HEK293T (cell line): Measurements from ENCODE around the gene TSPOAP1.

Experiments used
- CTCF ChIA-PET: fragments of 350-600 bp; formaldehyde crosslinking; extraction: SDS; loops from one replicate; lab custom pipeline; 2021; ENCODE audit warnings: antibody characterized with exemption, inconsistent platforms; lab: Yijun Ruan, JAX
- POLR2A ChIA-PET: fragments of 350-600 bp; formaldehyde crosslinking; extraction: SDS; loops from one replicate; lab custom pipeline; 2020; ENCODE audit warnings: antibody characterized with exemption, inconsistent platforms; lab: Yijun Ruan, JAX
- DNase-seq: peaks from one replicate; pipeline ENCODE4 v3.0.0; 2012; ENCODE audit warnings: mixed read lengths; ENCODE audit errors: extremely low spot score
- ARNT ChIP-seq: fragments of 450-650 bp; IDR thresholded peaks from 2 replicates; pipeline ENCODE4 v1.6.1; 2017; ENCODE audit warnings: mild to moderate bottlenecking
- BHLHE40 ChIP-seq: fragments of 450-650 bp; IDR thresholded peaks from 2 replicates; pipeline ENCODE4 v1.6.1; 2016; ENCODE audit warnings: mild to moderate bottlenecking, moderate library complexity, borderline replicate concordance
- CTBP1 ChIP-seq: fragments of 450-650 bp; IDR thresholded peaks from 2 replicates; pipeline ENCODE4 v1.6.1; 2016; ENCODE audit warnings: borderline replicate concordance
- ELF4 ChIP-seq: fragments of 450-650 bp; IDR thresholded peaks from 2 replicates; pipeline ENCODE4 v1.6.1; 2017; ENCODE audit warnings: antibody characterized with exemption
- FOXA1 ChIP-seq: fragments of 450-650 bp; IDR thresholded peaks from 2 replicates; pipeline ENCODE4 v1.6.1; 2016; ENCODE audit warnings: mild to moderate bottlenecking
- FOXK2 ChIP-seq: fragments of 450-650 bp; IDR thresholded peaks from 2 replicates; pipeline ENCODE4 v1.6.1; 2016; ENCODE audit warnings: mild to moderate bottlenecking
- FOXM1 ChIP-seq: fragments of 450-650 bp; IDR thresholded peaks from 2 replicates; pipeline ENCODE4 v1.6.1; 2017; ENCODE audit warnings: mild to moderate bottlenecking, borderline replicate concordance
- HDGF ChIP-seq: fragments of 450-650 bp; IDR thresholded peaks from 2 replicates; pipeline ENCODE4 v1.6.1; 2017; ENCODE audit warnings: antibody characterized with exemption, borderline replicate concordance
- L3MBTL2 ChIP-seq: fragments of 450-650 bp; conservative IDR thresholded peaks from 2 replicates; pipeline ENCODE4 v1.6.1; 2016; ENCODE audit warnings: mild to moderate bottlenecking
- LEF1 ChIP-seq: fragments of 450-650 bp; IDR thresholded peaks from 2 replicates; pipeline ENCODE4 v1.6.1; 2017; ENCODE audit warnings: mild to moderate bottlenecking, borderline replicate concordance
- NFRKB ChIP-seq: fragments of 450-650 bp; IDR thresholded peaks from 2 replicates; pipeline ENCODE4 v1.6.1; 2016; ENCODE audit warnings: mild to moderate bottlenecking, moderate library complexity
- PKNOX1 ChIP-seq: fragments of 450-650 bp; IDR thresholded peaks from 2 replicates; pipeline ENCODE4 v1.6.1; 2016
- SP1 ChIP-seq: fragments of 450-650 bp; IDR thresholded peaks from 2 replicates; pipeline ENCODE4 v1.6.1; 2017
- SUZ12 ChIP-seq: fragments of 450-650 bp; IDR thresholded peaks from 2 replicates; pipeline ENCODE4 v1.6.1; 2016; ENCODE audit warnings: mild to moderate bottlenecking
- TARDBP ChIP-seq: fragments of 450-650 bp; IDR thresholded peaks from 2 replicates; pipeline ENCODE4 v1.6.1; 2016
- ZNF384 ChIP-seq: fragments of 450-650 bp; IDR thresholded peaks from 2 replicates; pipeline ENCODE4 v1.6.1; 2016

Gene TSPOAP1

GRCh38 chr17:58285422-58285810, 43.2 kb downstream of the TSPOAP1 start:
- TF ChIP-seq LEF1 (no peak), FOXK2 (no peak), ZNF384 (no peak), FOXA1 (no peak), ELF4 (no peak), TARDBP (no peak), FOXM1 (no peak)
- POLR2A ChIA-PET = no interaction called here
- CTCF ChIA-PET = interaction anchor here (1.6 kb wide), 1 partner anchor 18 kb away, joined by 3 read pairs; no protein-coding TSS in a partner anchor
- no peak for DNase-seq

GRCh38 chr17:58284613-58285421, 43.8 kb downstream of the TSPOAP1 start:
- ChIA-PET CTCF (no interaction called here), POLR2A (no interaction called here)
- no peak for DNase-seq
- TF ChIP-seq SUZ12 = no peak
- TF ChIP-seq BHLHE40 = no peak
- no peak for TF ChIP-seq TARDBP
- no peak for TF ChIP-seq LEF1
- no peak for TF ChIP-seq SP1
- TF ChIP-seq CTBP1 = no peak
- TF ChIP-seq ARNT = no peak
- TF ChIP-seq L3MBTL2 = no peak
- no peak for TF ChIP-seq FOXK2
- TF ChIP-seq ZNF384 = no peak

- ChIA-PET POLR2A (no interaction called here), CTCF (no interaction called here)
- TF ChIP-seq NFRKB = no peak
- TF ChIP-seq FOXM1 = no peak
- TF ChIP-seq L3MBTL2 = no peak
- TF ChIP-seq FOXA1 = no peak
- TF ChIP-seq FOXK2 = no peak
- no peak for TF ChIP-seq SP1
- TF ChIP-seq HDGF = no peak
- TF ChIP-seq ELF4 = no peak
- no peak for TF ChIP-seq TARDBP
- no peak for TF ChIP-seq BHLHE40
- no peak for TF ChIP-seq CTBP1
- no peak for TF ChIP-seq PKNOX1
- no peak for TF ChIP-seq ARNT
- TF ChIP-seq SUZ12 = no peak
- TF ChIP-seq LEF1 = no peak
- TF ChIP-seq ZNF384 = no peak
- peak; percentile 3 for DNase-seq
Observed at GRCh38 chr17:58283674-58284612, 44.7 kb downstream of the TSPOAP1 start.

GRCh38 chr17:58282442-58282841, 46.2 kb downstream of the TSPOAP1 start:
- CTCF ChIA-PET = interaction anchor here (0.7 to 1.2 kb wide), 2 partner anchors 10 to 1003 kb away, joined by 3 read pairs; no protein-coding TSS in a partner anchor
- POLR2A ChIA-PET = no interaction called here
- TF ChIP-seq FOXA1 (no peak), CTBP1 (no peak), FOXK2 (no peak), ELF4 (no peak), TARDBP (no peak), PKNOX1 (no peak), HDGF (no peak), SUZ12 (no peak), SP1 (no peak), LEF1 (no peak), FOXM1 (no peak), BHLHE40 (no peak)
- DNase-seq = peak; percentile 6

- CTCF ChIA-PET = no interaction called here
- no peak for TF ChIP-seq FOXK2
- TF ChIP-seq L3MBTL2 = no peak
- no peak for TF ChIP-seq ARNT
- TF ChIP-seq FOXA1 = no peak
- TF ChIP-seq NFRKB = no peak
- no peak for TF ChIP-seq SUZ12
- DNase-seq = peak; percentile 6
- POLR2A ChIA-PET = no interaction called here
Observed at GRCh38 chr17:58281511-58282011, 47.0 kb downstream of the TSPOAP1 start.

GRCh38 chr17:58280480-58281217, 47.9 kb downstream of the TSPOAP1 start, which contains the start of gene MPO:
Gene MPO, minus strand, starts transcription at chr17:58280935. Its CDS starts 177 bp downstream, at chr17:58280758.
- peak; percentile 4 for DNase-seq
- no peak for TF ChIP-seq SUZ12
- no peak for TF ChIP-seq LEF1
- no peak for TF ChIP-seq NFRKB
- no peak for TF ChIP-seq PKNOX1
- no peak for TF ChIP-seq CTBP1
- no peak for TF ChIP-seq ZNF384
- TF ChIP-seq ELF4 = no peak
- TF ChIP-seq L3MBTL2 = no peak
- no peak for TF ChIP-seq FOXK2
- no peak for TF ChIP-seq FOXM1
- TF ChIP-seq HDGF = no peak
- ChIA-PET POLR2A (no interaction called here), CTCF (interaction anchor here (1.0 kb wide), 1 partner anchor 137 kb away, joined by 3 read pairs; the partner anchor contains the start of gene RNF43)
